MM.1S (cell line): ENCODE data around the gene COBLL1.

ENCODE experiments used
- DNase-seq: peaks from one replicate; pipeline ENCODE4 v3.0.0-alpha.2; 2015
- H2AFZ ChIP-seq: fragments of 300-600 bp; sonication (generic); 2 replicates; pipeline ENCODE4 v1.6.0; 2016; ENCODE audit warnings: antibody characterized with exemption, low read length
- H3F3A ChIP-seq: fragments of 300-600 bp; sonication (generic); 2 replicates; pipeline ENCODE4 v1.6.1; 2016; ENCODE audit warnings: mild to moderate bottlenecking, antibody characterized with exemption, low read length, moderate library complexity, mixed read lengths; ENCODE audit not compliant: insufficient read depth
- H3K27ac ChIP-seq: fragments of 300-600 bp; sonication (generic); 2 replicates; pipeline ENCODE4 v1.5.1; 2016; ENCODE audit warnings: mild to moderate bottlenecking, low read length
- H3K27me3 ChIP-seq: fragments of 300-600 bp; sonication (generic); replicated peaks from 2 replicates; pipeline ENCODE4 v1.6.0; 2016; ENCODE audit warnings: low read length; ENCODE audit not compliant: insufficient read depth
- H3K36me3 ChIP-seq: fragments of 300-600 bp; sonication (generic); replicated peaks from 2 replicates; pipeline ENCODE4 v1.6.1; 2016; ENCODE audit warnings: mild to moderate bottlenecking, low read length, mixed read lengths; ENCODE audit not compliant: insufficient read depth
- H3K4me1 ChIP-seq: fragments of 300-600 bp; sonication (generic); 2 replicates; pipeline ENCODE4 v1.6.1; 2016; ENCODE audit warnings: low read length, mixed read lengths
- H3K4me2 ChIP-seq: fragments of 300-600 bp; sonication (generic); 2 replicates; pipeline ENCODE4 v1.6.0; 2016; ENCODE audit warnings: low read depth, low read length
- H3K4me3 ChIP-seq: fragments of 300-600 bp; sonication (generic); 2 replicates; pipeline ENCODE4 v1.5.1; 2016; ENCODE audit warnings: low read length, mixed read lengths
- H3K79me2 ChIP-seq: fragments of 300-600 bp; sonication (generic); 2 replicates; pipeline ENCODE4 v1.6.1; 2016; ENCODE audit warnings: mixed run types, low read length, mixed read lengths
- H3K9ac ChIP-seq: fragments of 300-600 bp; sonication (generic); 2 replicates; pipeline ENCODE4 v1.6.1; 2016; ENCODE audit warnings: low read length, mixed read lengths
- H3K9me2 ChIP-seq: fragments of 300-600 bp; sonication (generic); replicated peaks from 2 replicates; pipeline ENCODE4 v1.6.1; 2016; ENCODE audit warnings: mild to moderate bottlenecking, low read length, mixed read lengths; ENCODE audit not compliant: insufficient read depth
- H3K9me3 ChIP-seq: fragments of 300-600 bp; sonication (generic); replicated peaks from 2 replicates; pipeline ENCODE4 v1.6.1; 2016; ENCODE audit warnings: mild to moderate bottlenecking, low read length, mixed read lengths; ENCODE audit not compliant: insufficient read depth
- H4K20me1 ChIP-seq: fragments of 300-600 bp; sonication (generic); 2 replicates; pipeline ENCODE4 v1.6.1; 2016; ENCODE audit warnings: mild to moderate bottlenecking, low read length, moderate library complexity, mixed read lengths; ENCODE audit not compliant: insufficient read depth
- EZH2 ChIP-seq: fragments of 300-600 bp; sonication (generic); optimal IDR thresholded peaks from 2 replicates; pipeline ENCODE3; 2017; ENCODE audit warnings: low read depth, mild to moderate bottlenecking, antibody characterized with exemption, low read length, mixed read lengths
- EZH2phosphoT487 ChIP-seq: fragments of 300-600 bp; sonication (generic); IDR thresholded peaks from 2 replicates; pipeline ENCODE4 v1.6.1; 2018; ENCODE audit warnings: antibody characterized with exemption, low read length
- TF ChIP-seq, protein P1 (sequence below): fragments of 300-600 bp; sonication (generic); IDR thresholded peaks from 2 replicates; pipeline ENCODE4 v1.5.1; 2016; ENCODE audit warnings: antibody characterized with exemption, low read length, mixed read lengths

Gene COBLL1

DNA sequence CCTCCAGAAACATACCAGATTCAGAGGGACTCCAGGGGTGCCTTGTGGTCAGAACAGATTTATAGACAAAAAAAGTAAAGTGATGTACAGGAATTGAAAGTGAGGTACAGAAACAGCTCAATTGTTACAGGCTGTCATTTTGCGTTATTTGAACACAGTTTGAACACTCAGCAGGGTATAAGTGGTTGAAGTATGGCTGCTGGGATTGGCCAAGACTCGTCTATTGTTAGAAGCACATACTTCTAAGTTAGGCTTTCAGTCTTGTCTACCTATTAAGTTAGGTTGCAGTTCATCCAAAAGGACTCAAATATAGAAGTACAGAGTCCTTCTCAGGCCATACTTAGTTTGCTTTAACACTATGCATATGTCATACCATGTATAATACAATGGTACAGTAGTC lies 199.4 kb downstream of the COBLL1 start:
- no peaks in the 10 kb centered on the region for H3K9me3 ChIP-seq
- H3K4me1 ChIP-seq, result peaks cover 47% of the 10 kb centered on the region
- TF ChIP-seq EZH2phosphoT487 (no peak), EZH2 (no peak)
- TF ChIP-seq, protein P1, sequence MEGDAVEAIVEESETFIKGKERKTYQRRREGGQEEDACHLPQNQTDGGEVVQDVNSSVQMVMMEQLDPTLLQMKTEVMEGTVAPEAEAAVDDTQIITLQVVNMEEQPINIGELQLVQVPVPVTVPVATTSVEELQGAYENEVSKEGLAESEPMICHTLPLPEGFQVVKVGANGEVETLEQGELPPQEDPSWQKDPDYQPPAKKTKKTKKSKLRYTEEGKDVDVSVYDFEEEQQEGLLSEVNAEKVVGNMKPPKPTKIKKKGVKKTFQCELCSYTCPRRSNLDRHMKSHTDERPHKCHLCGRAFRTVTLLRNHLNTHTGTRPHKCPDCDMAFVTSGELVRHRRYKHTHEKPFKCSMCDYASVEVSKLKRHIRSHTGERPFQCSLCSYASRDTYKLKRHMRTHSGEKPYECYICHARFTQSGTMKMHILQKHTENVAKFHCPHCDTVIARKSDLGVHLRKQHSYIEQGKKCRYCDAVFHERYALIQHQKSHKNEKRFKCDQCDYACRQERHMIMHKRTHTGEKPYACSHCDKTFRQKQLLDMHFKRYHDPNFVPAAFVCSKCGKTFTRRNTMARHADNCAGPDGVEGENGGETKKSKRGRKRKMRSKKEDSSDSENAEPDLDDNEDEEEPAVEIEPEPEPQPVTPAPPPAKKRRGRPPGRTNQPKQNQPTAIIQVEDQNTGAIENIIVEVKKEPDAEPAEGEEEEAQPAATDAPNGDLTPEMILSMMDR, result no peak
- no peaks in the 10 kb centered on the region for H4K20me1 ChIP-seq
- H3F3A ChIP-seq, result peaks cover 29% of the 10 kb centered on the region
- no peaks in the 10 kb centered on the region for H3K27me3 ChIP-seq
- no peak overlapping the region for H3K4me3 ChIP-seq
- no peak overlapping the region; the same call in 1 of the 2 replicates for H3K9ac ChIP-seq
- no peaks in the 10 kb centered on the region for H3K36me3 ChIP-seq
- peak; percentile 95 for DNase-seq
- no peaks in the 10 kb centered on the region for H3K9me2 ChIP-seq
- no peak overlapping the region for H2AFZ ChIP-seq
- H3K79me2 ChIP-seq, result no peaks in the 10 kb centered on the region
- peak overlapping the region; percentile 53 for H3K4me2 ChIP-seq
- peak overlapping the region; percentile 90; the same call in 1 of the 2 replicates for H3K27ac ChIP-seq
